HG02759 (cell line): ENCODE data around the gene RAB3C.
"Not testable (repeated sequence)": the region's sequence is repeated elsewhere in the genome, so short reads cannot be mapped to it uniquely, and the experiment has no call there.

Experiments used
- ATAC-seq: cut with Tn5 transposase; IDR thresholded peaks from one replicate; pipeline ENCODE4 v1.9.1; 2021; ENCODE audit warnings: mild to moderate bottlenecking, moderate library complexity; ENCODE audit not compliant: unreplicated experiment

RAB3C gene

GRCh38 chr5:58582803-58583491, at the start of gene RAB3C:
TSS of gene RAB3C (plus strand) at chr5:58583075. CDS start at chr5:58583209, 134 bp downstream.
- ATAC-seq: peak; percentile 100

- ATAC-seq: not testable (repeated sequence)
These were observed 40.9 kb upstream of the RAB3C start for GRCh38 chr5:58541935-58542334.

- no peak for ATAC-seq
These were observed 40.2 kb upstream of the RAB3C start for GRCh38 chr5:58542709-58543108.

- ATAC-seq: no peak
These were observed 39.2 kb upstream of the RAB3C start for GRCh38 chr5:58543723-58544122.

- no peak for ATAC-seq
These were observed 38.7 kb upstream of the RAB3C start for GRCh38 chr5:58544195-58544594.

- no peak for ATAC-seq
These were observed 37.9 kb upstream of the RAB3C start for GRCh38 chr5:58544926-58545325.

GRCh38 chr5:58545912-58546311, 37.0 kb upstream of the RAB3C start:
- ATAC-seq: peak; percentile 86

- no peak for ATAC-seq
These were observed 34.8 kb upstream of the RAB3C start for GRCh38 chr5:58548068-58548467.

GRCh38 chr5:58551492-58551891, 31.4 kb upstream of the RAB3C start:
- no peak for ATAC-seq

GRCh38 chr5:58557665-58558338, 25.1 kb upstream of the RAB3C start:
- not testable (repeated sequence) for ATAC-seq

- ATAC-seq: not testable (repeated sequence)
These were observed 19.7 kb upstream of the RAB3C start for GRCh38 chr5:58563016-58563700.

GRCh38 chr5:58564043-58564832, 18.6 kb upstream of the RAB3C start:
- not testable (repeated sequence) for ATAC-seq

- no peak for ATAC-seq
These were observed 17.8 kb upstream of the RAB3C start for GRCh38 chr5:58565033-58565432.

- no peak for ATAC-seq
These were observed 11.4 kb upstream of the RAB3C start for GRCh38 chr5:58571501-58571900.

- ATAC-seq: not testable (repeated sequence)
These were observed 9.9 kb upstream of the RAB3C start for GRCh38 chr5:58572973-58573372.

- no peak for ATAC-seq
These were observed 3.1 kb upstream of the RAB3C start for GRCh38 chr5:58579781-58580180.

GRCh38 chr5:58582019-58582802, 664 bp upstream of the RAB3C start:
- ATAC-seq: peak; percentile 26

- ATAC-seq: no peak
These were observed 13.1 kb downstream of the RAB3C start for GRCh38 chr5:58595952-58596351.

GRCh38 chr5:58598440-58598839, 15.6 kb downstream of the RAB3C start:
- no peak for ATAC-seq

- ATAC-seq: no peak
These were observed 16.3 kb downstream of the RAB3C start for GRCh38 chr5:58599217-58599616.
